ENCODE results near the gene NPHP4. TPM values are rescaled to one million over a fixed set of nuclear protein-coding genes. Genes with fewer than 3 reads are reported as not detected.
A peak's percentile ranks its signal among the peaks of the same experiment; 100 is the strongest.

Gene NPHP4
- total RNA-seq, 4 donors from 2014 or later: 6.7 to 19.9 (median 10.5) TPM

DNA sequence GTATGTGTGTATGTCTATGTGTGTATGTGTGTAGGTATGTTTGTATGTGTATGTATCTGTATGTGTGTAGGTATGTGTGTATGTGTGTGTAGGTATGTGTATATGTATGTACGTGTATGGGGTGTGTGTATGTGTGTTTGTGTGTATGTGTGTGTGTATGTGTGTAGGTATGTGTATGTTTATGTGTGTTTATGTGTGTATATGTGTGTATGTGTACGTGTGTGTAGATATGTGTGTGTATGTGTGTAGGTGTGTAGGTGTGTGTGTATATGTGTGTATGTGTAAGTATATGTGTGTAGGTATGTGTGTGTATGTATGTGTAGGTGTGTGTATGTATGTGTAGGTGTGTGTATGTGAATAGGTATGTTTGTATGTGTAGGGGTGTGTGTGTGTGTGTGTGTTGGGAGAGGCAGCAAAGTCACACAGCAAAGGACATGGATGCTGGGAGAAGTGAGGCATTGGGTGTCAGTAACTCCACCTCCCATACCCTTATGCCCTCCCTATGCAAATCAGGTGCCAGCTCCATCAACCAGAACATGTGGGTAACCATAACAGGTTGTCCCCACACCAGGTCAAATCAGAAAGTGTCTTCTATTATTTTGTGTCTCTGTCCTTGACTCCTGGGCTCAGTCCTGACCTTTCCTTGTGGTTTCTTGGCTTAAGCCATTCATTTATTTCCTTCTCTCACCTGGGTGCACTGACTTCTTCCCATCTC lies 38.5 kb upstream of the NPHP4 start:
- 71 to 89% methylated on average over 1 to 2 of the region's 2 CpGs for WGBS, 2 donors (ENCODE audit: low coverage in 1 of 2)
- in situ Hi-C loops (cut with MboI; ENCODE audit: low pct_ligation_motif_present in 1 of 4, low pct_unique_long_range_greater_than_20kb in 1 of 4, low sequenced_read_pairs in 3 of 4) (loop anchor here in 2 of 4 donors (25.0 kb wide), 1 partner anchor 307 kb away; no protein-coding TSS in a partner anchor), intact Hi-C loops (cut with DNase I; ENCODE audit: low total_unique reads) (no loop called here)
- H3K4me3 ChIP-seq: no peak overlapping the region
- H3K27ac ChIP-seq: no peak overlapping the region
- H3K27me3 ChIP-seq: no peaks in the 10 kb centered on the region
- H3K4me1 ChIP-seq: peaks cover 0 to 4% (median 2%) of the 10 kb centered on the region in 4 donors
- H3K9me3 ChIP-seq: no peaks in the 10 kb centered on the region
- TF ChIP-seq, protein P1, sequence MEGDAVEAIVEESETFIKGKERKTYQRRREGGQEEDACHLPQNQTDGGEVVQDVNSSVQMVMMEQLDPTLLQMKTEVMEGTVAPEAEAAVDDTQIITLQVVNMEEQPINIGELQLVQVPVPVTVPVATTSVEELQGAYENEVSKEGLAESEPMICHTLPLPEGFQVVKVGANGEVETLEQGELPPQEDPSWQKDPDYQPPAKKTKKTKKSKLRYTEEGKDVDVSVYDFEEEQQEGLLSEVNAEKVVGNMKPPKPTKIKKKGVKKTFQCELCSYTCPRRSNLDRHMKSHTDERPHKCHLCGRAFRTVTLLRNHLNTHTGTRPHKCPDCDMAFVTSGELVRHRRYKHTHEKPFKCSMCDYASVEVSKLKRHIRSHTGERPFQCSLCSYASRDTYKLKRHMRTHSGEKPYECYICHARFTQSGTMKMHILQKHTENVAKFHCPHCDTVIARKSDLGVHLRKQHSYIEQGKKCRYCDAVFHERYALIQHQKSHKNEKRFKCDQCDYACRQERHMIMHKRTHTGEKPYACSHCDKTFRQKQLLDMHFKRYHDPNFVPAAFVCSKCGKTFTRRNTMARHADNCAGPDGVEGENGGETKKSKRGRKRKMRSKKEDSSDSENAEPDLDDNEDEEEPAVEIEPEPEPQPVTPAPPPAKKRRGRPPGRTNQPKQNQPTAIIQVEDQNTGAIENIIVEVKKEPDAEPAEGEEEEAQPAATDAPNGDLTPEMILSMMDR (IDR thresholded peaks at IDR 0.05): no peak
- TF ChIP-seq POLR2A (IDR thresholded peaks at IDR 0.05): no peak
- no peak for TF ChIP-seq EP300 (IDR thresholded peaks at IDR 0.05; ENCODE audit: low read depth)
- no peak for TF ChIP-seq POLR2AphosphoS5 (IDR thresholded peaks at IDR 0.05)
- DNase-seq: no peak
- no peaks in the 10 kb centered on the region for H3K36me3 ChIP-seq

DNA sequence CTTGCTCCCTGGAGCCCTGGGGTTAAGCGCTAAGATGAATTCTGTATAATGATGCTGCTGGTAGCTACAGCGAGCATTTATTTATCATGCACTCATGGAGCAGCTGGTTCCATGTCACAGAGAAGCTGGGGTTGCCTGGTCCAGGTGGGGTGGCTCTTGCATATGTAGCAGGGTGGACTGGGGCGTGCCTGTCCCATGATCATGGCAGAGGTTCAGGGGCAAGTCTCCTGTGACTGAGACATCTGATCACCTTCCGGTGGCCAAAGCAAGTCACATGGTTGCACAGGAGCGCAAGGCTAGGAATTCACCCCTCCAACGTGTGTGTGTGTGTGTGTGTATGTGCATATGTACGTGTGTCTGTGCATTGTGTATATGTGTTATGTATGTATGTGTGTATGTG lies 37.9 kb upstream of the NPHP4 start:
- DNase-seq: no peak
- Histone ChIP-seq H3K4me3 (no peak overlapping the region), H3K27me3 (peaks cover 5% of the 10 kb centered on the region), H3K36me3 (no peaks in the 10 kb centered on the region), H3K27ac (no peak overlapping the region), H3K9me3 (no peaks in the 10 kb centered on the region), H3K4me1 (peaks cover 3 to 9% (median 7%) of the 10 kb centered on the region in 4 donors)
- intact Hi-C loops (cut with DNase I; ENCODE audit: low total_unique reads): no loop called here
- in situ Hi-C loops (cut with MboI; ENCODE audit: low pct_ligation_motif_present in 1 of 4, low pct_unique_long_range_greater_than_20kb in 1 of 4, low sequenced_read_pairs in 3 of 4): loop anchor here in 2 of 4 donors (25.0 kb wide), 1 partner anchor 307 kb away; no protein-coding TSS in a partner anchor
- no peak for TF ChIP-seq POLR2AphosphoS5 (IDR thresholded peaks at IDR 0.05)
- no peak for TF ChIP-seq EP300 (IDR thresholded peaks at IDR 0.05; ENCODE audit: low read depth)
- TF ChIP-seq, protein P1 (IDR thresholded peaks at IDR 0.05): no peak
- no peak for TF ChIP-seq POLR2A (IDR thresholded peaks at IDR 0.05)
- 80 to 83% methylated on average over 1 to 7 of the region's 7 CpGs for WGBS, 2 donors (ENCODE audit: low coverage in 1 of 2)

DNA sequence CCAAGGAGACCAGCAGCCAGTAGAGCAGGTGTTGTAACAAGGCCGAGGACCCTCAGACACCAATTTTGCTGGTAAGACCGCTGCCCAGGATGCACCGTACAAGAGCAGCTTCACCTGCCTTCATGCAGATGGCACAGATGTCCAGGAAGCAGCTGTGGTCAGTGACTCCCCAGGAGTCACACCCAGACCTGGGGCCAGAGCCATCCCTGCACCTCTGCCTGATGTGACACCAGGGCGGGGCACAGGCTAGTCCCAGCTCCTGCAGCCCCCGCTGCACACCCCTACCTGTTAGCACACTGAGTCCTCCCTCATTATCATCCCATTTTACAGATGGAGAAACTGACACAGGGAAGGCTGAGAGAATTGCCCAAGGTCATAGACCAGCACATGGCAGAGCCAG lies 37.1 kb upstream of the NPHP4 start:
- in situ Hi-C loops (cut with MboI; ENCODE audit: low pct_ligation_motif_present in 1 of 4, low pct_unique_long_range_greater_than_20kb in 1 of 4, low sequenced_read_pairs in 3 of 4) (loop anchor here in 2 of 4 donors (25.0 kb wide), 1 partner anchor 308 kb away; no protein-coding TSS in a partner anchor), intact Hi-C loops (cut with DNase I; ENCODE audit: low total_unique reads) (loop anchor here (5.0 kb wide), 1 partner anchor 1663 kb away; no protein-coding TSS in a partner anchor)
- H3K9me3 ChIP-seq: no peaks in the 10 kb centered on the region
- TF ChIP-seq POLR2AphosphoS5 (IDR thresholded peaks at IDR 0.05): no peak
- no peak for TF ChIP-seq POLR2A (IDR thresholded peaks at IDR 0.05)
- DNase-seq: no peak
- 81 to 92% methylated on average over 3 to 5 of the region's 5 CpGs for WGBS, 2 donors (ENCODE audit: low coverage in 1 of 2)
- peaks cover 10% of the 10 kb centered on the region for H3K27me3 ChIP-seq
- peaks cover 3 to 10% (median 9%) of the 10 kb centered on the region in 4 donors for H3K4me1 ChIP-seq
- H3K27ac ChIP-seq: no peak overlapping the region
- H3K4me3 ChIP-seq: no peak overlapping the region
- H3K36me3 ChIP-seq: no peaks in the 10 kb centered on the region

DNA sequence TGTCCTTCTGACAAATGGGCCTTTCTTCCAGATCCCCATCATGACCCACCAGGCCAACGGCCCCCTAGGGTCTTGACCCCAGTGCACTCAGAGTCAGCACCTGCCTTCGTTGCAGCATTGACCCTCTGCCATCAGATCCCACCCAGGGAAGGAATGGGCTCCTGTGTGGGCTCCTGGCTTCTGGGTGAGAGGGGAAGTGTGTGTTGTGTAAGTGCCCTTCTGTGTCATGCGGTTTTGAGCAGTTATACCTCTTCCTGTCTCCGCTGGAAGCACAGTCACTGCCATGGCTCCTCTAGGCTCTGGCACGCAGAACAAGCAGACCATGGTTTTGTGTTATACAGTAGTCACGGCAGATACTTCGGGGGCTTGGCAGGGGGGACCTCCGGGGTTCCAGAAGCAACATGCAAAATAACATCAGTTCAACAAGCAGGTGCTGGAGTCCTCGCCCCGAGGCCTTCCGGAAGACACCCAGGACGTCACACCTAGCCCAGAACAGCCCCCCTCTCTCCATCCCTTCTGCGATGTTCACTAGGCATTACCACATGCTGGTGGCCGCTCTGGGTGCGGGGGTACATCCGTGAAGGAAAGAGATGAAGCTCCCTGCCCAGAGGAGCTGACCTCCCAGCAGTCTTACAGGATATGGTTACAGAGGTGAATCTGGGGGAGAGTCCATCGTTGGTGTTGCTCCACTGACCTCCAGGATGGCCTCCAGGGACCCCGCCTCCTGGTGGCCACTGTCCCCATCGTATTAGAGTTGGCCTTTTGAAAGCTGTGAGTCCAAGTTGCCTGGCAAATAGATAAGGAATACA lies 36.0 kb upstream of the NPHP4 start:
- DNase-seq: peak; percentile 43
- Histone ChIP-seq H3K36me3 (no peaks in the 10 kb centered on the region), H3K4me3 (peak overlapping the region in 1 of 4 donors; percentile 41), H3K27ac (peak overlapping the region; percentile 14 to 73 (median 58)), H3K27me3 (peaks cover 10% of the 10 kb centered on the region), H3K9me3 (no peaks in the 10 kb centered on the region), H3K4me1 (peaks cover 3 to 10% (median 9%) of the 10 kb centered on the region in 4 donors)
- WGBS, 2 donors (ENCODE audit: low coverage in 1 of 2): 72% methylated on average over 19 of the region's 19 CpGs; no CpG with 5 or more reads in 1 of the 2 donors
- TF ChIP-seq POLR2AphosphoS5 (IDR thresholded peaks at IDR 0.05) (no peak), POLR2A (IDR thresholded peaks at IDR 0.05) (peak; percentile 30)
- intact Hi-C loops (cut with DNase I; ENCODE audit: low total_unique reads): loop anchor here (5.0 kb wide), 1 partner anchor 1664 kb away; no protein-coding TSS in a partner anchor
- in situ Hi-C loops (cut with MboI; ENCODE audit: low pct_ligation_motif_present in 1 of 4, low pct_unique_long_range_greater_than_20kb in 1 of 4, low sequenced_read_pairs in 3 of 4): loop anchor here in 2 of 4 donors (25.0 kb wide), 1 partner anchor 309 kb away; no protein-coding TSS in a partner anchor

Data from transverse colon (tissue), 4 donors.